ENCODE measurements around the gene PNLDC1.

GRCh38 chr6:159762681-159763293, 37.3 kb upstream of the PNLDC1 start:
- no peak for TF ChIP-seq POLR2A (IDR thresholded peaks at IDR 0.05; ENCODE audit: low read depth, low read length)
- no peak for TF ChIP-seq POLR2AphosphoS5 (IDR thresholded peaks at IDR 0.05; ENCODE audit: low read depth, low read length)
- TF ChIP-seq TAF1 (IDR thresholded peaks at IDR 0.05; ENCODE audit: borderline replicate concordance, low read depth, low read length) = no peak
